Erythroblast (primary cell): ENCODE data around the gene ZNF84.

Experiments
- GATA1 ChIP-seq: IDR thresholded peaks from 2 replicates; pipeline ENCODE4 v1.6.1; 2011; ENCODE audit warnings: low read depth, mild to moderate bottlenecking, control low read depth, low read length, moderate library complexity
- POLR2A ChIP-seq: IDR thresholded peaks from 2 replicates; pipeline ENCODE4 v1.6.1; 2011; ENCODE audit warnings: mild to moderate bottlenecking, low read length

- TF ChIP-seq POLR2A (no peak), GATA1 (no peak)
Observed at GRCh38 chr12:133010657-133011297, 26.5 kb upstream of the ZNF84 start.
